Measurements from ENCODE around the gene STAT5B. TPM values are rescaled to one million over a fixed set of nuclear protein-coding genes. Genes with fewer than 3 reads are reported as not detected.

STAT5B gene
- total and polyA plus RNA-seq, 2 of the 8 experiments (the other 6 are each of a cell fraction or from before 2014, with no cell fraction given): 35.3 to 52.6 TPM

DNA sequence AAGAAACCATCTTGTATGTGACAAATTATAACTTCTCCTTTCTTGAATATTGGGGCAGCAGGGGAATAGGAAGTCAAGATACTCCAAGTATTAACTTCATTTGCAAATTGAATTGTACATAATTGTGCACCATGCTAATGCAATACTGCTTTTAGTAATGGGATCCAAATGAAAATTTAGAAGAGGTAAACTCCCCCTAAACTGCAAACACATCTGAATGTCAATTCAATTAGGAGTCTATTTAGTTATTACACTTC, 4.5 kb downstream of the STAT5B start:
- CTCF ChIA-PET (ENCODE audit: partially characterized antibody): interaction anchor here (3.1 kb wide), 1 partner anchor 49 kb away, joined by 15 read pairs; no protein-coding TSS in a partner anchor
- H3K27me3 ChIP-seq (replicated peaks in 1 of 4; ENCODE audit: control insufficient read depth in 3 of 4, extremely low read depth in 1 of 4, insufficient read depth in 3 of 4, low read length in 3 of 4): no peaks in the 10 kb centered on the region
- H4K91ac ChIP-seq (replicated peaks; ENCODE audit: insufficient read length, low read length): no peak overlapping the region
- H4K20me1 ChIP-seq (replicated peaks in 1 of 2; ENCODE audit: control insufficient read depth in 1 of 2, insufficient read depth in 2 of 2, low read length in 2 of 2): peaks cover 0 to 4% of the 10 kb centered on the region in 2 experiments
- no peak overlapping the region for H4K8ac ChIP-seq (ENCODE audit: extremely low read depth, insufficient read depth, low read length)
- no peak overlapping the region for H2BK12ac ChIP-seq (ENCODE audit: low read depth, low read length)
- no peak overlapping the region for H3K9ac ChIP-seq (replicated peaks in 1 of 4; ENCODE audit: extremely low read depth in 1 of 4, low read depth in 3 of 4, low read length in 3 of 4)
- no peak overlapping the region for H3K4ac ChIP-seq (replicated peaks; ENCODE audit: insufficient read length, low read depth, low read length)
- no peak overlapping the region for H3K23ac ChIP-seq (ENCODE audit: insufficient read length)
- no peaks in the 10 kb centered on the region for H3K36me3 ChIP-seq (ENCODE audit: control insufficient read depth in 2 of 4, insufficient read depth in 4 of 4, low read length in 3 of 4)
- no peak overlapping the region for H2BK120ac ChIP-seq (replicated peaks; ENCODE audit: low read depth, low read length)
- H2AK5ac ChIP-seq (ENCODE audit: low read depth, low read length): no peak overlapping the region
- no peak for DNase-seq (ENCODE audit: low read depth in 1 of 2, low spot score in 2 of 2)
- H3K27ac ChIP-seq (ENCODE audit: low read depth, low read length): no peak overlapping the region
- no peak overlapping the region for H3K4me3 ChIP-seq (ENCODE audit: extremely low read depth in 1 of 4, insufficient read depth in 2 of 4, low read depth in 3 of 4, low read length in 4 of 4)
- H2BK15ac ChIP-seq (ENCODE audit: low read length): no peak overlapping the region
- no peaks in the 10 kb centered on the region for H3K9me3 ChIP-seq (ENCODE audit: insufficient read depth in 2 of 2, low read depth in 1 of 2, low read length in 1 of 2)
- no peak overlapping the region for H3K4me2 ChIP-seq (ENCODE audit: insufficient read depth in 1 of 2, low read depth in 2 of 2, low read length in 2 of 2)
- H4K5ac ChIP-seq (ENCODE audit: insufficient read length, low read depth, low read length): no peak overlapping the region
- peaks cover 5 to 14% (median 11%) of the 10 kb centered on the region in 4 experiments; a peak in 6 of 7 replicates for H3K4me1 ChIP-seq (replicated peaks in 1 of 4; ENCODE audit: control insufficient read depth in 3 of 4, insufficient read depth in 4 of 4, low read length in 3 of 4)
- peaks cover 8% of the 10 kb centered on the region; the same call in 1 of the 2 replicates for H3K23me2 ChIP-seq (ENCODE audit: low read depth, low read length)
- FAIRE-seq: no peak
- H3K79me1 ChIP-seq (ENCODE audit: low read depth, low read length): peaks cover 11% of the 10 kb centered on the region
- POLR2A ChIA-PET (ENCODE audit: partially characterized antibody): no interaction called here
- H3K56ac ChIP-seq (replicated peaks; ENCODE audit: insufficient read length, low read depth, low read length): no peak overlapping the region
- H3K79me2 ChIP-seq (ENCODE audit: control insufficient read depth in 1 of 2, insufficient read depth in 2 of 2, low read length in 2 of 2): peaks cover 6 to 73% of the 10 kb centered on the region in 2 experiments; a peak in 3 of 4 replicates
- H2BK5ac ChIP-seq (ENCODE audit: low read depth, low read length): no peak overlapping the region
- H2BK20ac ChIP-seq (ENCODE audit: low read length): no peak overlapping the region
- H3K18ac ChIP-seq (ENCODE audit: extremely low read depth, low read length): no peak overlapping the region
- H2AFZ ChIP-seq (ENCODE audit: low read length): no peak overlapping the region
- H3K14ac ChIP-seq (ENCODE audit: insufficient read length): no peak overlapping the region
- TF ChIP-seq, protein P1, sequence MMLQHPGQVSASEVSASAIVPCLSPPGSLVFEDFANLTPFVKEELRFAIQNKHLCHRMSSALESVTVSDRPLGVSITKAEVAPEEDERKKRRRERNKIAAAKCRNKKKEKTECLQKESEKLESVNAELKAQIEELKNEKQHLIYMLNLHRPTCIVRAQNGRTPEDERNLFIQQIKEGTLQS (IDR thresholded peaks at IDR 0.05; ENCODE audit: insufficient read depth, low read depth, low read length): no peak
- TF ChIP-seq EGR1 (IDR thresholded peaks at IDR 0.05; ENCODE audit: borderline replicate concordance, low read depth, low read length) (no peak), SIRT6 (IDR thresholded peaks at IDR 0.05; ENCODE audit: low read length) (no peak), TAF1 (IDR thresholded peaks at IDR 0.05; ENCODE audit: low read depth, low read length) (no peak), YY1 (IDR thresholded peaks at IDR 0.05; ENCODE audit: low read depth, low read length) (no peak), EP300 (IDR thresholded peaks at IDR 0.05; ENCODE audit: borderline replicate concordance in 1 of 2, low read depth in 2 of 2, low read length in 2 of 2) (no peak), TEAD4 (IDR thresholded peaks at IDR 0.05; ENCODE audit: low read depth, low read length) (no peak), TAF7 (optimal IDR thresholded peaks at IDR 0.05; ENCODE audit: borderline replicate concordance, low read depth, low read length) (no peak), BRCA1 (IDR thresholded peaks at IDR 0.05; ENCODE audit: low read depth, low read length) (no peak), BCL11A (IDR thresholded peaks at IDR 0.05; ENCODE audit: low read depth in 2 of 2, low read length in 2 of 2) (no peak), FOSL1 (IDR thresholded peaks at IDR 0.05; ENCODE audit: insufficient read depth, low read depth, low read length) (no peak), CBX5 (IDR thresholded peaks at IDR 0.05; ENCODE audit: low read depth, low read length) (no peak)
- TF ChIP-seq, protein P2, sequence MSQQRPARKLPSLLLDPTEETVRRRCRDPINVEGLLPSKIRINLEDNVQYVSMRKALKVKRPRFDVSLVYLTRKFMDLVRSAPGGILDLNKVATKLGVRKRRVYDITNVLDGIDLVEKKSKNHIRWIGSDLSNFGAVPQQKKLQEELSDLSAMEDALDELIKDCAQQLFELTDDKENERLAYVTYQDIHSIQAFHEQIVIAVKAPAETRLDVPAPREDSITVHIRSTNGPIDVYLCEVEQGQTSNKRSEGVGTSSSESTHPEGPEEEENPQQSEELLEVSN (IDR thresholded peaks at IDR 0.05): no peak
- TF ChIP-seq, protein P3, sequence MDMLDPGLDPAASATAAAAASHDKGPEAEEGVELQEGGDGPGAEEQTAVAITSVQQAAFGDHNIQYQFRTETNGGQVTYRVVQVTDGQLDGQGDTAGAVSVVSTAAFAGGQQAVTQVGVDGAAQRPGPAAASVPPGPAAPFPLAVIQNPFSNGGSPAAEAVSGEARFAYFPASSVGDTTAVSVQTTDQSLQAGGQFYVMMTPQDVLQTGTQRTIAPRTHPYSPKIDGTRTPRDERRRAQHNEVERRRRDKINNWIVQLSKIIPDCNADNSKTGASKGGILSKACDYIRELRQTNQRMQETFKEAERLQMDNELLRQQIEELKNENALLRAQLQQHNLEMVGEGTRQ (IDR thresholded peaks at IDR 0.05; ENCODE audit: low read length): no peak

Measured in H1 (cell line).